Progenitor cell of endocrine pancreas (in vitro differentiated cells): ENCODE data around the gene OSBP2. TPM values are rescaled to one million over a fixed set of nuclear protein-coding genes. Genes with fewer than 3 reads are reported as not detected.

Experiments
- DNase-seq: peaks from one replicate; pipeline ENCODE4 v3.0.0; 2021; ENCODE audit warnings: low spot score; ENCODE audit not compliant: unreplicated experiment
- H3K27ac Mint-ChIP-seq: 2 replicates; pipeline ENCODE4 v1.8.0; 2021; ENCODE audit warnings: mild to moderate bottlenecking, moderate library complexity, mixed read lengths
- H3K27me3 Mint-ChIP-seq: 2 replicates; pipeline ENCODE4 v1.8.0; 2021; ENCODE audit warnings: mixed read lengths
- H3K36me3 Mint-ChIP-seq: 2 replicates; pipeline ENCODE4 v1.8.0; 2022; ENCODE audit warnings: mixed read lengths; ENCODE audit not compliant: insufficient read depth
- H3K4me1 Mint-ChIP-seq: 2 replicates; pipeline ENCODE4 v1.8.0; 2021; ENCODE audit warnings: low read depth, mixed read lengths
- H3K4me3 Mint-ChIP-seq: 2 replicates; pipeline ENCODE4 v1.8.0; 2021; ENCODE audit warnings: low read depth, mild to moderate bottlenecking, moderate library complexity, mixed read lengths
- H3K9me3 Mint-ChIP-seq: 2 replicates; pipeline ENCODE4 v1.8.0; 2021; ENCODE audit warnings: low read depth, mixed read lengths
- CTCF ChIP-seq: fragments of 200-600 bp; sonication (generic); IDR thresholded peaks from one replicate; pipeline ENCODE4 v1.5.0; 2021; ENCODE audit warnings: antibody characterized with exemption, mild to moderate bottlenecking; ENCODE audit not compliant: unreplicated experiment
- long read RNA-seq: library from polyadenylated mRNA; unstranded; transcript quantifications from one replicate; pipeline ENCODE4 v2.0.0, GENCODE V29; 2020
- total RNA-seq: library from RNA; stranded (reverse); gene quantifications from 2 replicates; pipeline ENCODE4 v1.2.1, GENCODE V29; 2021

Gene OSBP2
- total RNA-seq: 8.3 and 9.5 TPM in 2 replicates
- long read RNA-seq, partial matches to known transcripts: 5 of 12 reads
- long read RNA-seq, other reads (novel, unspliced or antisense): 7 of 12 reads

- no peaks in the 10 kb centered on the region for H3K36me3 Mint-ChIP-seq
- peak; percentile 28 for TF ChIP-seq CTCF
- peak; percentile 52 for DNase-seq
- no peaks in the 10 kb centered on the region for H3K9me3 Mint-ChIP-seq
- peaks cover 11% of the 10 kb centered on the region for H3K4me1 Mint-ChIP-seq
- peaks cover 22% of the 10 kb centered on the region for H3K27me3 Mint-ChIP-seq
- H3K4me3 Mint-ChIP-seq: peak within 1 kb of the TSS; percentile 76
- peak within 1 kb of the TSS; percentile 91 for H3K27ac Mint-ChIP-seq
Measured at GRCh38 chr22:30694640-30695350, at the start of gene OSBP2. Gene OSBP2, plus strand, starts transcription at chr22:30694874. Its CDS starts 36 bp downstream, at chr22:30694910.

DNA sequence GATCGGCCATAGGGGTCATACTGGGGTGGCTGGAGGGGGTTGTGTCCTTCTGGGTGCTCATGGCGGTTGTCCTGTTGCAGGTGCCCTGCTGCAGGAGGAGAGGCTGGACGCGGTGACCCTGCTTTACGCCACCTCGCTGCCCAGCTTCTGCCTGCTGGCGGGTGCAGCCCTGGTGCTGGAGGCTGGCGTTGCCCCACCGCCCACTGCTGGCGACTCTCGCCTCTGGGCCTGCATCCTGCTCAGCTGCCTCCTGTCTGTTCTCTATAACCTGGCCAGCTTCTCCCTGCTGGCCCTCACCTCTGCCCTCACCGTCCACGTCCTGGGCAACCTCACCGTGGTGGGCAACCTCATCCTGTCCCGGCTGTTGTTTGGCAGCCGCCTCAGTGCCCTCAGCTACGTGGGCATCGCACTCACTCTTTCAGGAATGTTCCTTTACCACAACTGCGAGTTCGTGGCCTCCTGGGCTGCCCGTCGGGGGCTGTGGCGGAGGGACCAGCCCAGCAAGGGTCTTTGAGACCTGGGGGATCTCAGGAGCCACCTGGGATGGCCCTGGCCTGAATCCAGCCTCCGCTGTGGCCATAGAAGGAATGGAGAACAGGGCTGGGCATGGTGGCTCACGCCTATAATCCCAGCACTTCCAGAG, 48.0 kb upstream of the OSBP2 start:
- H3K4me3 Mint-ChIP-seq: no peak overlapping the region
- no peaks in the 10 kb centered on the region for H3K9me3 Mint-ChIP-seq

DNA sequence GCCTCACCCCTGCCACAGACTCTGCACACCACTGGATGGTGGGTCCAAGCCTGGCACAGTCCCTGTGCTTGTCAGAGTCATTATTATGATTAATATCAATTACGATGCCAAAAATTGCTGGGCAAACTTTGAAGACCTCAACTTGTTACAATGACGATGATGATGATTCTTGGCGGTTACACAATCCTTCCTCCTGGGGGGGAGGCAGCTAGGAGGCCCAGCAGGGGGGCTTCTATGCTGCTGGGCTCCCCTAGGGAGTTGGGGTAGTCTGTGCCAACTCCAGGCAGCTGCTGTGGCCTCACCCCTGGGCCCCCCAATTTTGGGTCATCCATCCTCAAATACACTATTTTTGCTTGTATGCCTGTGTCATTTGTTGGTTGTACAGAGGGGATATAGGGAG, 47.1 kb upstream of the OSBP2 start:
- H3K4me3 Mint-ChIP-seq: no peak overlapping the region
- peaks cover 3% of the 10 kb centered on the region for H3K36me3 Mint-ChIP-seq
- H3K27me3 Mint-ChIP-seq: peaks cover 10% of the 10 kb centered on the region
- no peak for DNase-seq
- no peaks in the 10 kb centered on the region for H3K9me3 Mint-ChIP-seq
- no peak overlapping the region for H3K27ac Mint-ChIP-seq
- peaks cover 2% of the 10 kb centered on the region for H3K4me1 Mint-ChIP-seq
- no peak for TF ChIP-seq CTCF

More for the DNA sequence above, 48.0 kb upstream of the OSBP2 start:
- peaks cover 10% of the 10 kb centered on the region for H3K27me3 Mint-ChIP-seq
- H3K36me3 Mint-ChIP-seq: peaks cover 3% of the 10 kb centered on the region
- H3K4me1 Mint-ChIP-seq: peaks cover 2% of the 10 kb centered on the region
- DNase-seq: no peak
- no peak for TF ChIP-seq CTCF
- H3K27ac Mint-ChIP-seq: no peak overlapping the region

DNA sequence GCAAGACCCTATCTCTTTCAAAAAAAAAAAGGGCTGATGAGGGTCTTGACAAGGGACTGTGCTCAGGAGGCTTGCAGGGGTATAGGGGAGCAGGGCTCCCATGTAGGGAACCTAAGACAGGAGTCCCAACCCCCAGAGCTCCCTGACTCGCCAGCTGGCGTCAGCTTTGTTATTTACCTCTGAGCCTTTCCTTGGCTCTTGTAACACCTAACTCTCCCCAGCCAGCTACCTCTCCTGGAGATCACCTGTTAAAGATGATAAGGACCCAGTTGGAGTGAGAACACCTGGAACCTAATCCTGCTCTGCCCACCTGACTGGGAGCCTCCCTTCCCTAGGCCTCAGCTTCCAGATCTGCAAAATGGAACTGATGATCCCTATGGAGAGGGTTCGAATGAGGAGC, 45.8 kb upstream of the OSBP2 start:
- Mint-ChIP-seq H3K27ac (no peak overlapping the region), H3K36me3 (peaks cover 3% of the 10 kb centered on the region), H3K27me3 (peaks cover 4% of the 10 kb centered on the region), H3K4me3 (no peak overlapping the region), H3K4me1 (peaks cover 2% of the 10 kb centered on the region), H3K9me3 (no peaks in the 10 kb centered on the region)
- TF ChIP-seq CTCF: no peak
- no peak for DNase-seq

DNA sequence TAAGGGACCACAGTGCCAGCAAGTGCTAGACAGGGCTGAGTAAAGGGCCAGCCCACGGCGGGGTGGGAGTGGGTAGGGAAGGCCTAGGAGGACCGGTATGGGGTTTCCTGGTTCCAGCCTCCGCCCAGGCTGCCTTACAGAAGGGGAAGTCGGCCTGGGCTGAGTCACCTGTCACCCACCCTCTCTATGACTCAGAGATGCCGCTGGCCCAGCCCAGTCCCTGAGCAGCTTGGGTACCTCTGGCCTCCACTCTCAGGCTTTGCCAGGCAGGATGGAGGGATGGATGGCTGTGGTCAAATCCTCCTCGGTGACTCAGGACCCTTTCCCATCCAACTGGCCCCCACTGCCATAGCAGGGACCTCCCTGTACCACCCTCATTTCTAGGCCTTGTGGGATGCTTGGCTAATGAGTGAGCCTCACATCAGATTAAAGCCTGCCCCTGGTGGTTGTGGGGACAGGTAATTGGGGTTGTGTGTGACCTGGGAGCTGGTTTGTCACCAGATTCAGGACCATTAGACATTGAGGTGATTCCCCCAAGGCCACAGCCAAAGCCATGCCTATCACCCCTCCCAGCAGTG, 45.2 kb upstream of the OSBP2 start:
- TF ChIP-seq CTCF: no peak
- Mint-ChIP-seq H3K4me3 (no peak overlapping the region), H3K27ac (no peak overlapping the region), H3K27me3 (peaks cover 4% of the 10 kb centered on the region), H3K4me1 (peaks cover 2% of the 10 kb centered on the region), H3K36me3 (peaks cover 3% of the 10 kb centered on the region), H3K9me3 (no peaks in the 10 kb centered on the region)
- no peak for DNase-seq
